Stimulated activated CD4-positive, alpha-beta T cell treated with anti-CD3 and anti-CD28 coated beads, Interleukin-4, amount 100 ng/mL, for 24 hours (primary cell): ENCODE data around the gene HAUS5.

ENCODE experiments used
- DNase-seq: peaks from one replicate; pipeline ENCODE4 v3.0.0-alpha.2; 2020

HAUS5 gene

DNA sequence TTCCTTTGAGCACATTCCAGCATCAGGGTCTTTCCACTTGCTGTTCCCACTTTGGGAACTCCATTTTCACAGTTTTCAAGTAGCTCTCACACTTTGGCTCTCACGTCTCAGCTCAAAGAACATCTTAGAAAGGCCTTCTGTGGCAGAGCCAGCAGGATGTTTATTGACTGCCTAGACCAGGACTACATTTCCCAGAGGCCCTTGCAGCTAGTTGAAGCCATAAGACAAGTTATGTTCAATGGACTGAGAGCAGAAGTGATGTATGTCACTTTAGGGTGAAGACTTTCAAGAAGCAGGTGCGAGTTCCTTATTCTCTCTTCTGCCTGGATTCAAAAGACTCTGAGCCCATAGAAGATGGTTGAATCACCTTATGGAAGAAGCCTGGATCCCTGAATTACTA lies 4.3 kb upstream of the HAUS5 start:
- DNase-seq: no peak

- DNase-seq: peak; percentile 15
Measured at GRCh38 chr19:35609851-35610353, 2.6 kb upstream of the HAUS5 start.

GRCh38 chr19:35612224-35612558 lies 344 bp upstream of the HAUS5 start:
- no peak for DNase-seq

GRCh38 chr19:35613574-35613973 lies 1.0 kb downstream of the HAUS5 start:
- DNase-seq: no peak

DNA sequence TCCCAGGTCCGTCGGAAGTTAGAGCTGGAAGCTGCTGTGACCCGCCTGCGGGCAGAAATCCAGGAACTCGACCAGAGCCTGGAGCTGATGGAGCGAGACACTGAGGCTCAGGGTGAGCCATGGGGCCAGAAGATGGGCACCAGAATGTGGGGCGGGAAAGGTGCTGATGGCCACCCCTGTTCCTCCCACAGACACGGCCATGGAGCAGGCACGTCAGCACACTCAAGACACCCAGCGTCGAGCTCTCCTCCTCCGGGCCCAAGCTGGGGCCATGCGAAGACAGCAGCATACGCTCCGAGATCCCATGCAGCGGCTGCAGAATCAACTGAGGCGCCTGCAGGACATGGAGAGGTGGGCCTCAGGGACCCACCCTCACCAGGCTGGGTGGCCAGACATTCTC lies 2.5 kb downstream of the HAUS5 start:
- DNase-seq: no peak

- no peak for DNase-seq
Measured at GRCh38 chr19:35618857-35619256, 6.3 kb downstream of the HAUS5 start.

- DNase-seq: no peak
Measured at GRCh38 chr19:35619290-35619923, 6.9 kb downstream of the HAUS5 start.

- DNase-seq: no peak
Measured at GRCh38 chr19:35620001-35620400, 7.5 kb downstream of the HAUS5 start.

- no peak for DNase-seq
Measured at GRCh38 chr19:35621708-35622107, 9.2 kb downstream of the HAUS5 start.

GRCh38 chr19:35622750-35623149 lies 10.2 kb downstream of the HAUS5 start:
- no peak for DNase-seq

DNA sequence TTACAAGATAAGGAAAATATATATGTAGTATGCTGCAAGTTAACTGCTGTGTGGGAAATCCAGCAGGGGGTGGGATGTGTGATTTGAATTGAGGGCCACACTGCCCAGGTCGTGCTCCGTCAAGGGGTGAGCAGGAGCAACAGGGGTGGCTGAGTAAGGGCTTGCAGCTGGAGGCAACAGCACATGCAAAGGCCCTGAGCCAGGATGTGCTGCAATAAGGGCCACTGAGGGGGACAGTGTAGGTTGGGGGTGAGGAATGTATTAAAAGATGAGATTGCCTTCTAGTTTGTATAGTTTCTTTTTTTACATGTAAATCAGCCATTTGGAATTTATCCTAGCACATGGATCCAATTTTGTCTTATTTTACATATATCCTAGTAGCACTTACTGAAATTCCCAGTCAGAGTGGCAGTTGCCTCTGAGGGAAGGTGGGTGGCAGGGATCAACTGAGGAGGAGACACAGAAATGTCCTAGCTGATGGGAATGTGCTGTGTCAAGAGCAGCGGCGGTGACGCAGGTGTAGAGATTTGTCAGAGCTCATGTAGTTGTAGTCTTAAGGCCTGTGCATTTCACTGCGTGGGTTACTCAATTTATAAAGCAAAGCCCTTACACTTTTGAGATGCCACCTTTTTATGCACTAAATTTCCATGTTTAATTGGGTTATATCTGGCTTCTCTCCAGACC lies 10.9 kb downstream of the HAUS5 start:
- no peak for DNase-seq

DNA sequence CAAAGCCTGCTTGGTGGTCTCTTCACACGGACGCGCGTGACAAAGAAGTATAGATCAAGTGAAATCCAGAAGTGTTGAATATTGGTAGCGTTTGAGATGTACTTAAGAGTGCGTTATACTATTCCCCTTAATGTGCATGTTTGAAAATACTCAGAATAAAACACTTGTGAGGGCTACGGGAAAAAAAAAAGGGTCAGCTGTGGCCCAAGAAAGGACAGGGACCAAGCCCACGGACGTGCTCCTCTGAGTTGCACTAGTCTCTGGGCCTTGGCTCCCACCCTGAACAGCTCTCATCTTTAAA lies 15.7 kb downstream of the HAUS5 start:
- DNase-seq: no peak

DNA sequence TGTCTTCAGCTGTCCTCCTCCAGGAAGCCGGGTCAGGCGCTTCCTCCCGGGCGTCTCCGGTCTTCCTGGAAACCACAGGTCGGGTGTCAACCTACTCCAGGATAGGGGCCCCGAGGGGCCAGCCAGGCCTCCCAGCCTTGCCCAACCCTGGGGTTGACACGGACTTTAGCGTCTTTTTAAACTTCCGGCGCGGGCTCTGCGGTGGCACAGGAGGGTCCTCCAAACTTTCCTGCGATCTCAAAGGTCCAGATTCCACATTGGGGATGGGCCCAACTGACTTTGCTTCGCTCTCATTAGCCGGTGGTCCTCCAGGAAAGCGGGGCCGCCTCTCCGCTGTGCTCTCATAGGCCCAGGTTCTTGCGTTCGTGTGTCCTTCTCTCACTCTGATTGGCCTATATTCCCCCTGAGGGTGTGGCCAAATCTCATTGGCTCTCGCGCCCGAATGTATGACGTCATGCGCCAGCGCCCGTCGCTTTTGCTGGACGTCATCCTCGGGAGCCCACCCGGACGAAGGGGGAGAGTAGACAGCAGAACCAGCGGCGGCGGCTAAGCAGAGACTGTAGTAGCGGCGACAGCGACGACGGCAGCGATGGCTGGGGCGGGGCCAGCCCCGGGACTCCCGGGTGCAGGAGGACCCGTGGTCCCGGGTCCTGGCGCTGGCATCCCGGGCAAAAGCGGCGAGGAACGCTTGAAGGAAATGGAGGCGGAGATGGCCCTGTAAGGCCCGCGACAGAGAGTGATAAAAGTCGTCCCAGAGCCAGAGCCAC lies 16.2 kb downstream of the HAUS5 start, which contains the start of gene RBM42:
Gene RBM42 (plus strand): TSS at position 472 of the 767 bp plus-strand sequence. CDS start 118 bp downstream, at position 590.
- peak; percentile 97 for DNase-seq

GRCh38 chr19:35629332-35629633 lies 16.7 kb downstream of the HAUS5 start:
- DNase-seq: no peak

- DNase-seq: no peak
Measured at GRCh38 chr19:35633727-35634440, 21.3 kb downstream of the HAUS5 start.

DNA sequence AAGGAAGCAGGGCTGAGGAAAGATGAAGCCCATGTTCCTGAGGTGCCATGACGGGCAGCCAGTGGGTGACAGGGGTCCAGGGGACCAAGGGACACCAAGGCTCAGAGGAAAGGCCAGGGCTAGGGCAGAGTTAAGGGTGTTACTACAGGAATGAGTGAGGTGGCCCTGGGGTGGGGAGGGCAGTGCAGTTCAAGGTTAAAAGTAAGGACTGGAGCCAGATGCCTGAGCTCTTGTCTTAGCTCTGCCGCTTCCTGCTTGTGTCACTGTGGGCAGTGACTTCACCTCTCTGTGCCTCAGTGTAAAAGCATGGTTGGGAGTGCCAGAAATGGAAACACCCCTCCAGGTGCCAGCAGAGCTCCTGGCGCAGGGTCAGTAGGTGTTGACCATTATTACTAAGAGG lies 24.1 kb downstream of the HAUS5 start:
- no peak for DNase-seq

DNA sequence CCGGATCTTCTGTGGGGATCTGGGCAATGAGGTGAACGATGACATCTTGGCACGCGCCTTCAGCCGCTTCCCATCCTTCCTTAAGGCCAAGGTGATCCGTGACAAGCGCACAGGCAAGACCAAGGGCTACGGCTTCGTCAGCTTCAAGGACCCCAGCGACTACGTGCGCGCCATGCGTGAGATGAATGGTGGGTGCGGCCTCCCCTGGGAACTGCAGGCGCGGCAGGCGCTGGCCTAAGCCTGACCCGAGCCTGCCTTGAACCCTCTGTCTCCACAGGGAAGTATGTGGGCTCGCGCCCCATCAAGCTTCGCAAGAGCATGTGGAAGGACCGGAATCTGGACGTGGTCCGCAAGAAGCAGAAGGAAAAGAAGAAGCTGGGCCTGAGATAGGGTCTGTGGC lies 24.6 kb downstream of the HAUS5 start:
- no peak for DNase-seq

GRCh38 chr19:35639321-35639639 lies 26.7 kb downstream of the HAUS5 start:
- no peak for DNase-seq

- no peak for DNase-seq
Measured at GRCh38 chr19:35639863-35640262, 27.3 kb downstream of the HAUS5 start.

DNA sequence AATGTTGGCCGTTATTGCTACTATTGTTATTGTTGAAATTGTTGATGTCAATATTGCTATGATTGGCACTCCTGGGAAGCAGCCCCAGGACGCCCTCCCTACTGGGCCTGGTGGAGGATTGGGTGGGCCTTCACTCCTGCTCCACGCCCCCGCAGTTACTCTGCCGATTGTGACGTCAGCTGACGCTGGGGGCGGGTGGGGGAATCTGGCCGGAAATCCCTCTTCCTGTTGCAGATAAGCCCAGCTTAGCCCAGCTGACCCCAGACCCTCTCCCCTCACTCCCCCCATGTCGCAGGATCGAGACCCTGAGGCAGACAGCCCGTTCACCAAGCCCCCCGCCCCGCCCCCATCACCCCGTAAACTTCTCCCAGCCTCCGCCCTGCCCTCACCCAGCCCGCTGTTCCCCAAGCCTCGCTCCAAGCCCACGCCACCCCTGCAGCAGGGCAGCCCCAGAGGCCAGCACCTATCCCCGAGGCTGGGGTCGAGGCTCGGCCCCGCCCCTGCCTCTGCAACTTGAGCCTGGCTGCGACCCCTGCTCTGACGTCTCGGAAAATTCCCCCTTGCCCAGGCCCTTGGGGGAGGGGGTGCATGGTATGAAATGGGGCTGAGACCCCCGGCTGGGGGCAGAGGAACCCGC lies 29.1 kb downstream of the HAUS5 start, which contains the start of gene ETV2:
Gene ETV2 (plus strand): TSS at position 231 of the 637 bp plus-strand sequence. CDS start 716 bp downstream, outside the sequence.
- DNase-seq: peak; percentile 39

GRCh38 chr19:35642312-35642711 lies 29.8 kb downstream of the HAUS5 start:
- DNase-seq: no peak

DNA sequence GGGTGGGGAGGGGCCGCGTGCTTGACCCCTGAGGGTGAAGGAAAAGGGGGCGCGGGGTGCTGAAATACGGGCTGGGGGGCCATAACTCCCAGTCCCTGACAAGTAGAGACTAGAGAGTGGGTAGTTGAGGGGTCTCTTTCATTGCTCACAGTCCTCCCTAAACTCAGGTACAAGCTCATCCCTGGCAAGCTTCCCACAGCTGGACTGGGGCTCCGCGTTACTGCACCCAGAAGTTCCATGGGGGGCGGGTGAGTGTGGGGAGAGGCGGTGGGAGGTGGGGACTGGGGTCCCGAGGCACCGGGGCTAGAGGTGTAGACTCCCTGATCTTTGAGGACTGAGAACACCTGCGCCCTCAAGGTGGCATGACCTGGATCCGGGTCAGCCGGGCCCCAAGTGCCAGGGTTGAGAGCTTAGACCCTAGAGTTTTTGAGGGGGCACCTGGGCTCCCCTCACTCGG lies 30.3 kb downstream of the HAUS5 start:
- no peak for DNase-seq
